Endometrial microvascular endothelial cells (primary cell): ENCODE data around the gene FUT4. TPM values are rescaled to one million over a fixed set of nuclear protein-coding genes. Genes with fewer than 3 reads are reported as not detected.
"Not testable (repeated sequence)": the region's sequence is repeated elsewhere in the genome, so short reads cannot be mapped to it uniquely, and the experiment has no call there.

ENCODE experiments used
- in situ Hi-C: cut with HindIII; loops from 2 replicates; pipeline ENCODE4 v1.10.0; 2017; ENCODE audit warnings: low sequenced_read_pairs, low pct_unique_long_range_greater_than_20kb; ENCODE audit errors: inconsistent ontology term
- total RNA-seq: library from RNA; depleted of rRNA; stranded (reverse); fragments of >200 nt; gene quantifications from one replicate; pipeline ENCODE4 v1.2.3, GENCODE V29; 2015; ENCODE audit errors: inconsistent ontology term

Gene FUT4
- total RNA-seq, 1 donor from 2014 or later = 4.0 TPM

GRCh38 chr11:94559361-94559760 lies 15.6 kb downstream of the FUT4 start:
- in situ Hi-C loops = no loop called here

GRCh38 chr11:94560834-94561233 lies 17.1 kb downstream of the FUT4 start:
- in situ Hi-C loops = no loop called here

- in situ Hi-C loops = no loop called here
Observed at GRCh38 chr11:94563176-94563847, 19.6 kb downstream of the FUT4 start.

GRCh38 chr11:94563848-94564467 lies 20.2 kb downstream of the FUT4 start:
- in situ Hi-C loops = no loop called here

GRCh38 chr11:94567181-94567670 lies 23.5 kb downstream of the FUT4 start, which contains the start of gene PIWIL4:
Gene PIWIL4, plus strand, starts transcription at chr11:94567368. Its CDS starts 151 bp downstream, at chr11:94567519.
- in situ Hi-C loops = no loop called here

GRCh38 chr11:94568200-94568599 lies 24.5 kb downstream of the FUT4 start:
- in situ Hi-C loops = no loop called here

GRCh38 chr11:94568717-94569116 lies 25.0 kb downstream of the FUT4 start:
- in situ Hi-C loops = no loop called here

- in situ Hi-C loops = not testable (repeated sequence)
Observed at GRCh38 chr11:94572975-94573374, 29.3 kb downstream of the FUT4 start.

- in situ Hi-C loops = no loop called here
Observed at GRCh38 chr11:94574193-94574961, 30.7 kb downstream of the FUT4 start.

GRCh38 chr11:94576306-94576705 lies 32.6 kb downstream of the FUT4 start:
- in situ Hi-C loops = no loop called here

GRCh38 chr11:94577841-94578240 lies 34.1 kb downstream of the FUT4 start:
- in situ Hi-C loops = no loop called here

- in situ Hi-C loops = no loop called here
Observed at GRCh38 chr11:94581926-94582325, 38.2 kb downstream of the FUT4 start.

- in situ Hi-C loops = no loop called here
Observed at GRCh38 chr11:94583213-94583865, 39.6 kb downstream of the FUT4 start.

GRCh38 chr11:94583866-94584500 lies 40.3 kb downstream of the FUT4 start:
- in situ Hi-C loops = no loop called here

GRCh38 chr11:94584978-94585377 lies 41.3 kb downstream of the FUT4 start:
- in situ Hi-C loops = no loop called here

GRCh38 chr11:94585399-94585798 lies 41.7 kb downstream of the FUT4 start:
- in situ Hi-C loops = no loop called here

GRCh38 chr11:94586546-94586945 lies 42.8 kb downstream of the FUT4 start:
- in situ Hi-C loops = no loop called here

GRCh38 chr11:94586978-94587377 lies 43.3 kb downstream of the FUT4 start:
- in situ Hi-C loops = no loop called here
